Testis (tissue), 2 donors: ENCODE data around the gene CD63.

Experiments
- POLR2A ChIP-seq: fragments of 450-650 bp; IDR thresholded peaks from one replicate; pipeline ENCODE4 v1.6.1; 2017; ENCODE audit warnings: antibody characterized with exemption, mild to moderate bottlenecking, moderate library complexity
- TF ChIP-seq, protein P1 (sequence below), 3 experiments: fragments of 450-650 bp in 2 of 3; fragments of 200-600 bp in 1 of 3; sonication (generic) in 1 of 3; IDR thresholded peaks; one replicate each; pipeline ENCODE4 v1.5.1; 2016 to 2019; ENCODE audit warnings: antibody characterized with exemption in 3 of 3, mild to moderate bottlenecking in 2 of 3, moderate library complexity in 1 of 3

DNA sequence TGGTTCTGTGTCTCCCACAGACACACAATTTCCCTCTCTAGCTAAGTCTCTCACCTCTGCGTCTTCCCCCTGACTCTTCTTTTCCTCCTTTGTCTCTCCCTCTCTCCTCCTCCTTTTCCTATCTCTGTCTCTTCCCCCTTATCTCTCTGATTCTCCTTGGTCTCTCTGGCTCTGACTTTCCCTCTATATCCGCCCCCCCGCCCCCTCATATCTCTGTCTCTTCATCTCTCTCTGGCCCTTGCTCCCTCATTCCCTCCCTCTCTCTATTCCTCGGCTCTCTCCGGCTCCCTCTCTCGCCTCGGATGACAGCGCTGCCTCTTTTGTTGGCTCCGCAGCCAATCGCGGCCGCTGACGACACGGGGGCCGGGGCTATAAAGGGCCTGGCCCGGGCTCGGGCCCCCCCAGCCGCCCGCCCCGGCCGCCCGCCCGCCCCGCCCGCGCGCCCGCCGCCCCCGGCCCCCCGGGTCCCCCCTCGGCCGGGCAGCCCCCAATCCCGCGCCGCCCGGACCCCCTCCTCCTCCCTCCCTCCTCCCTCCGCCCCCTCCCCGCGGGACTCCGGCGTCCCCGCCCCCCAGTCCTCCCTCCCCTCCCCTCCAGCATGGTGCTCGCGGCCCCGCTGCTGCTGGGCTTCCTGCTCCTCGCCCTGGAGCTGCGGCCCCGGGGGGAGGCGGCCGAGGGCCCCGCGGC lies 14.1 kb upstream of the CD63 start, which contains the start of gene GDF11:
- TF ChIP-seq, protein P1, sequence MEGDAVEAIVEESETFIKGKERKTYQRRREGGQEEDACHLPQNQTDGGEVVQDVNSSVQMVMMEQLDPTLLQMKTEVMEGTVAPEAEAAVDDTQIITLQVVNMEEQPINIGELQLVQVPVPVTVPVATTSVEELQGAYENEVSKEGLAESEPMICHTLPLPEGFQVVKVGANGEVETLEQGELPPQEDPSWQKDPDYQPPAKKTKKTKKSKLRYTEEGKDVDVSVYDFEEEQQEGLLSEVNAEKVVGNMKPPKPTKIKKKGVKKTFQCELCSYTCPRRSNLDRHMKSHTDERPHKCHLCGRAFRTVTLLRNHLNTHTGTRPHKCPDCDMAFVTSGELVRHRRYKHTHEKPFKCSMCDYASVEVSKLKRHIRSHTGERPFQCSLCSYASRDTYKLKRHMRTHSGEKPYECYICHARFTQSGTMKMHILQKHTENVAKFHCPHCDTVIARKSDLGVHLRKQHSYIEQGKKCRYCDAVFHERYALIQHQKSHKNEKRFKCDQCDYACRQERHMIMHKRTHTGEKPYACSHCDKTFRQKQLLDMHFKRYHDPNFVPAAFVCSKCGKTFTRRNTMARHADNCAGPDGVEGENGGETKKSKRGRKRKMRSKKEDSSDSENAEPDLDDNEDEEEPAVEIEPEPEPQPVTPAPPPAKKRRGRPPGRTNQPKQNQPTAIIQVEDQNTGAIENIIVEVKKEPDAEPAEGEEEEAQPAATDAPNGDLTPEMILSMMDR (IDR thresholded peaks at IDR 0.05) = no peak
- TF ChIP-seq POLR2A = no peak
